GM21786 (cell line): ENCODE measurements around the gene NCAPH2.

Experiments
- ATAC-seq: cut with Tn5 transposase; IDR thresholded peaks from one replicate; pipeline ENCODE4 v1.9.1; 2021; ENCODE audit not compliant: unreplicated experiment

The NCAPH2 gene

DNA sequence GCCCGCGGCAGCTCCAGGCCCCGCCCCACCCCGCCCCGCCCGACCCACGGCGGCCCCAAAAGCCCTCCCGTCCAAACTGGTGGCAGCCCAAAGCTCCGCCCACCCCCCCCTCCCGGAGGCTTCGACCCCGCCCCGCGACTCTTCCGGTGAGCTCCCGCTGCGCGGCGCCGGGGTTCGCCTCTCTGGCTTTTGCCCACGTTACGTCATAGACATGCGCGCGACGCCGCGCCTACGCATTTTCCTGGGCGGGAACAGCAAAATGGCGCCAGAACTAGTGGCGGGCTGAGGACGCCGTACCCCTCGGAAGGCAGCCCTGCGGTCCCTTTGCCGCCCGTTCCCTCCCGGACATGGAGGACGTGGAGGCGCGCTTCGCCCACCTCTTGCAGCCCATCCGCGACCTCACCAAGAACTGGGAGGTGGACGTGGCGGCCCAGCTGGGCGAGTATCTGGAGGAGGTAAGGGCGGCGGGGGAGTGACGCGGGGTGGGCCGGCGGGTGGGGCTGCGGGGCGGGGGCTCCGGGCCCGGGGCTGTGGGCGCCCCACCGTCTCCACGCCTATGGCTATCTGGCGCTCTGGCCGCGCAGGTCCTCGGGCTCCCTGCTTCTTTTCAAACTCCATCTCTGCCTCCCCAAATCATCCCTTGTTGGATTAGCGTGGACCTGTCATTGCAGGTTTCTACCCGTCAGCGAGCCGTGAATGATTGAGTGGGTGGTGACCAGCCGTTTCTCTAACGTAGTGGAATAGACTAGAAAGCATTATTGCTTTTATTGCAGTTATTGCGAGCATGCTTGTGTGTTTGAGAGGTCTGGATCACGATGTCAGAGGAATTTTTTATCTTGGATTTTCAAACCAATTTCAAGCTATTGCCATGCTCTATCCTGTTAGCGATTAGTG, at the start of gene NCAPH2:
Gene NCAPH2, plus strand, starts transcription at position 234 of the 894 bp plus-strand sequence. Its CDS starts 114 bp downstream, at position 348.
- peak; percentile 73 for ATAC-seq

DNA sequence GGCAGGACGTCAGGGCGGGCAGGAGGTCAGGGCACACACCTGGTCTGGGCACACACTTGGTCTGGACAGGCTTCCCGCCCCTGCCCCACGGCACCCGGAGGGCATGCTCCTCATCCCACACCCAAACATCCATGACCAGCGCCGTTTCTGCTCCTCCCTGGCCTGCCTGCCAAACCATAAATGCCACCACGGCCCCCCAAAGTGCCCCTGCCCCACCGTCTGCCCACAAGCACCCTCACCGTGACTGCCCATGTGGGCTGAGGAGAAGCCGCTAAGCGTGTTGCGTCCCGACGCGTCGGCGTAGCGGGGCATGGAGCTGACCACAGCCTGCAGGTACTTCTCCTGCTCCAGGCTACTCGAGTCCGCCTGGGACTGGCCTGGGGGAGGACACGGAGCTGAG, 49.0 kb upstream of the NCAPH2 start:
- ATAC-seq, result no peak

DNA sequence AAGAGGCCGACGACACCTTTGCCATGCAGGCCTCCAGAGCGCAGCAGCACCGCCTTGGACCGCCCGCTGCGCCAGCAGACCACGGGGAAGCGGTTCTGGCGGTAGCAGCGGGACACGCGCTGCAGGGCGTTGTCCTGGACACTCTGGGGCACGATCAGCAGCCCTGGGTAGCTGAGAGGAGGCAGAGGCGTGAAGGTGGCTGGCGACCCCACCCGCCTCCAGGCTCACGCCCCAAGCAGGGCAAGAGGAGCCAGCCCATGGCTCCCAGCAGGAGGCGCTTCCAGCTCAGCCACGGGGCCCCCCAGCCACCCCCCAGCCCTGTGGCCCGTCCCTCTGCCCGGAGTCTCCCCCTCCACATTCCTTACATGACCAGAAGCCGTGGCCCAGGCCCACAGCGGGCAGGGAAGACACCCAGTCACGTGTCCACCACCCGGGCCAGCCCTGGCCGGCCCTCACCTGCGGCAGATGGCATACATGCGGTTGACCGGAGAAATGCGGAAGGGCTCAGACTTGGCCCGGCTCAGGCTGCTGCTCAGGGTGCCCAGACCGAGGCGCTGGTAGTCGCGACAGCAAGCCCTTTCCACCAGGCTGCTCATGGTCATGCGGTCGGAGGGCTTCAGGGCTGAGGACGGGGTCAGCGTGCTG, 48.4 kb upstream of the NCAPH2 start:
- ATAC-seq, result no peak

DNA sequence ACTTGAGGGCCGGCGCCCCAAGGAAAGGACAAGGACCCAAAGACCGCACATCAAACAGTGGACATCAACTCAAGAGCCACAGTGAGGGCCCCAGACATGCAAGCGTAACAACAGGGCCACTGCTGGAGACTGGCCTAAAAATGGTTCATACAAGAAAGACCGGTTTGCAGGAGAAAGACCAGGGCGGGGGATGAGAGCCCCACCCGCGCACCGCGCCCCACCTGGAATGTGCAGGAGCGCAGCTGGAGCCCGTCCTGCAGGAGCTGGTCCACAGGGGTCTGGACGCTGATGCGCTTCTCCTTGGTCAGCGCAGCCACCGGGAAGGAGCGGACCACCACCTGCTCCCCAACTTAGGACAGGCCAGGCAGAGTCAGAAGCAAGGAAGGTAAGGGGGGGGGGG, 47.1 kb upstream of the NCAPH2 start:
- no peak for ATAC-seq

DNA sequence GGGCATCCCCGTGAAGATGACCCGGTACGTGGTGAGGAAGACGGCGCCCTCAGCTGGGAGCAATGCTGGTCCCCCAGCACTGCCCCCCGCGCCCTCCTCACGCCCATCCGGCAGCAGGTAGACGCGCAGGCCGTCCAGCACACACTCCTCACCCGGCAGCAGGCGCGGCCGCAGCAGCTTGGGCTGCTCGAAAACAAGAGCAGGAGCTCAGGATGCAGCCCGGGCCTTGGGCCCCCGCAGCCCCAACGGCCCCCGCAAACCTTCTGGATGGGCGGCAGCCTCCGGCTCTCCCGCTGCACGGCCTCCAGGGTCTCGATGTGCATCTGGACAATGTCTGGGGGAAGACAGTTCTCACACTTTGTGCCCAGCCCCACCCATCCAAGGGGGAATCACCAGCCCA, 46.5 kb upstream of the NCAPH2 start:
- ATAC-seq, result no peak

DNA sequence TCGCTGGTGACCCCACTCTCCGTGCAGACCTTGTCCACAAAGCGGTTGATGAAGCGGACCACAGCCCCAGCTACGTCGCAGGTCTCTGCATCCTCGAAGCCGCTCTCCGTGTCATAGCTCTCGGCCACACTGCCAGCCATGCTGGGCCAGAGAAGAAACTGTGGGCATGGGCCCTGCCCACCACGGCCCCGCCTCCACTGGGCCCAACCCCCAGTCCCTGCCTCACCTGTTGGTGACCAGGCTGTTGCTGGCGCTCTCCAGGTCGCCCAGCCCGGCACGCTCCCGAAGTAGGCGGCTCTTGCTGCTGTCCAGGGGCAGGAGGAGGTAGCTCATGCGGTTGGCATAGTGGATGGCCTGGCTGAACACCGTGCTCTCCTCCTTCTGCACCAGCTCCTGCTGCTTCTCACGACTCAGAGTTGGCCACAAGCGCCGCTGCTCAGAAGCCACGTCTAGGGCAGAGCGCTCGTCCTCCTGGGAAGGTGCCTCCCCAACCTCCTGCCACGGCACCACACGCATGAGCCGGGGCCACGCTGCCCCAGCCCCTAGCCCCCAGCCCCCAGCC, 46.0 kb upstream of the NCAPH2 start:
- no peak for ATAC-seq

DNA sequence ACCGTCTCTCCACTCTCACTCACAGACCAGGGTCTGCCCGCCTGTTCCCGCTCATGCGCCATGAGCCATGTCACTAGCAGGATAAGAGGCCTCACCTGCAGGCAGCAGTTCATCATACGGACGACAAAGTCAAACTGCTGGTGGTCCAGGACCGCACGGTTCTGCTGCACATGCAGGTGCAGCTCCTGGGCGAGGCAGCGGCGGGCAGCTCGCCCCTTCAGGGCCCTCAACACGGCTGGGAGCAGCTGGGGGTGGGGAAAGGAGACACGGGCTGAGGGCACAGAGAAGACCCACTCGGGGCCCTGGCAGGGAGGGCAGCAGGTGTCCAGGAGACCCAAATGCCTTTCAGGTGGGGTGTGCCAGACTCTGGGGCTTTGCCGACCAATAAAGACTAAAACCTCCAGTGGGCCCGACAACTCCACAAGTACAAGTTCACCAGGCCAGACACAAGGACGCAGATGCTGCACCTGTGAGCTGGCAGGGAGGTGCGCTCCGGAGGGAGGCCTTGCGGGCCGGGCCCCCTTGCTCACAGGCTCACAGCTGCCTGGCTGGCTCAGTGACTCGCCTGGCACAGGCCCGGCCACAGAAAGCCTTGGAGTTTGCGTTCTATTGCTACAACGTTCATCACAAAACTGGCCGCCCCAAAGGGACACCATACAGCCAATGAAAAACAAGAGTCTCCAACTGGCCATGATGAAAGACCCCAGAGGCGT, 44.7 kb upstream of the NCAPH2 start:
- no peak for ATAC-seq

DNA sequence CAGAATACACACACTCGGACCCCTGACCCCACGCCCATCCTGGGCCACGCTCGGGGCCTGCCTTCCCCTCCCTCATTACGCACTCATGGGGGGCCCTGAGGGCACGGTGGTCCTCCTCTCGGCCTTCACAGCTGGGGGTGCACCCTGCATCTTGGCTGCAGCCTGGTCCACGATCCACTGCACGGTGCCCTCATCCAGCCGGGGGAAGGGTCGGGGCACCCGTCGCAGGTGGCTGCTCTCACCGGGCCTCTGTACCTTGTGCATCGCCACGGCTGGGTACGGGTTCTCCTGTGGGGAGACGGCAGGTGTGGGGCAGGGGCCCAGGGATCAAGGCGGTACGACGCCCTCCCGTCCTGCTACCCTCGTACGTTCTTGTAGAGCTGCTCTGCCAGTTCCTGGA, 43.6 kb upstream of the NCAPH2 start:
- no peak for ATAC-seq

DNA sequence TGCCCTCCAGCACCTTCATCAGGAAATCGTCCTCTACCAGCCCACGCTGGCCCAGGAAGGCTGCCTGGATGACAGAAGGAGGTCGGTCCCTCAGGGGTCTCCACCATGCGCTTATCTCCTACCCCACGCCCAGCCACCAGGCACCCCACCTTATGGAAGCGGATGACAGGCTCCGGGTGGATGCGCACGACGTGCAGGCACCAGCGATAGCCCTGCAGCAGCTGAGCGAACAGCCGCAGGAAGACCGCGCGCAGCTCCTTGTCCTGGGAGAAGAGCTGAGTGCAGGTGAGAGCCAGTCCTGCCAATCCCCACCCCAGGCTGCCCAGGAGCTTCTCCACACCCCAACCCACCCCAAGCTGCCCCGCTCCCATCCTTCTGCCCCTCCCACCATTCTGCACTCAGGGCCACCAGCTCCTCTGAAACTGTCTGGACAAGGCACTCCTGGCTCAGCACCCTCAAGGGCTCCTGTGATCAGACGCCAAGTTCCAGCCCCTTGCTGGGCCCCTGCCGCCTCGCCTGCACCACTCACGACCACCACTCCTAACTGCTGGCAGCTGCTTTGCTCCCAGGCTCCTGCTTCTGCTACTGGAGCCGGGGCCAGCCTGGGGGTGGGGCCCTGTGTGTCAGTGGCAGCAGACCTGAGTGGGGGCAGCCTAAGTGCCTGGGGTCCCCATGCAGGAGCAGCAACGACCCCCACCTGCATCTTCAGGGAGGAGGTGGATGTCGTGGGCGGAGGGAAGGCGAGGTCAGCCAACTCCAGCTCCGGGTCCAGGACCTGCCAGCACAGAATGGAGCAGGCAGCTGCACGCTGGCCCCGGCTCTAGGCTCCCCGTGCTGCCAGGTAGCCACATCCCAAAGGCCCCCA, 42.7 kb upstream of the NCAPH2 start:
- no peak for ATAC-seq

DNA sequence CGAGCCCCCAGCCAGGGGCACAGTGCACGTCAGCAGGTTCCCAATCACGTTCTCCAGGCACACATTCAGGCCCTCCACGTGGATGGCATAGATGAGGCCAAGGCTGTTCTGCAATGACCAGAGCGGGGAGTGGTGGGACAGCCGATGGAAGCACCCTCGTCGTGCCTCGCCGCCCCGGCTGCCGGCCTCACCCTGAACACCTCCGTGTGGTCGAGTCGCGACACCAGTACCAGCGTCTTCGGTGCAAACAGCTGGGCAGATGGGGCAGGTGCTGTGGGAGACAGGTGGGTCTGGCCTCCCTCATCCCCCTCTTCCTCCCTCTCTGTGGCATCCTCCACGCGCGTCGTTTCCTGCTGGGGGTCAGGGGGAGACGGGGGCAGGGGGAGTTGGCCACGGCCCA, 40.7 kb upstream of the NCAPH2 start:
- no peak for ATAC-seq

DNA sequence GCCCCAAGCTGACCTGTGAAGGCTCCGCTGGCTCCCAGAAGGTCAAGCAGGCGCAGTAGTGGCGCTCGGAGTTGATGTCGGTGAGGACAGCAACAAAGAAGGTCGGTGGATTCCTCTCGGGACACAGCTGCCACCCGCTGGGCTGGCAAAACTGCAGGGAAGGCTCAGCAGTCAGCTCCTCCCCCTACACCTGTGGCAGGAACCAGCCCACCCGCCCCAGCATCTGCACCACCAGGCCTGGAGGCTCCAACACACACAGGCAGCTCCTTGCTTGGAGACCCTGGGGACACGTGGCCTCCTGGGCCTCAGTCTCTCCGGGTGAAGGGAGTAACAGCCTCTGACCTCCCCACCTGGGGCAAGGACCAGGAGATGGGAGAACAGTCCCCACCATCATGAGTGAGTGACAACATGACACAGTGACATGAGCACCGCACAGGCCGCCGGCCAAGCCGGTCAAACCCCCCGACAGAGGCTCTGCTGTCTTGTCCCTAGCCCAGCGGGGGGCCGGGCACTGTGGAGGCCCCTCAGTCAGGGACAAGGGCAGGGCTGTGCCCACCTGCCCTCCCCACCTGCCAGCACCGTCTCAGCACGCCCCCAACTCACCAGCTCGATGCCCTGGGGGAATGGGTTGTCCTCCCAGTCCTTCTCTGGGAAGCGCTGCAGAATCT, 40.1 kb upstream of the NCAPH2 start:
- no peak for ATAC-seq

DNA sequence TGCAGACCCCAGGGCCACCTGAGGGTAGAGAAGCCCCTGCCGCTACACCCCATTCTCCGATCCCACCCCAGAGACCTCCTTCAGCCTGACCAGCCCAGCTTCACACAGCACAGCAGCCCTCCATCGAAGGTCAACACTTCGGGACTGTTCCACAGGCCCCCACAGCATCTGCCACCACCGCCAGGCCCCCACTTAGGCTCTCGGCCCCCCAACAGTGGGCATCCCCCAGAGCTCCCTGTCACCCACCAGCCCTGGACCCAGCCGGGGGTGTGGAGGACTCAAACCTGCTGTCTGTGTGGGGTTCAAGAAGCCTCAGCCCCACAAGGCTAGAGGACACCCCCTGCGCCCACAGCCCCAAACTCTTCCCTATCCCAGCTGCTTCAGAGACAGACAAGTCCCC, 39.4 kb upstream of the NCAPH2 start:
- no peak for ATAC-seq

DNA sequence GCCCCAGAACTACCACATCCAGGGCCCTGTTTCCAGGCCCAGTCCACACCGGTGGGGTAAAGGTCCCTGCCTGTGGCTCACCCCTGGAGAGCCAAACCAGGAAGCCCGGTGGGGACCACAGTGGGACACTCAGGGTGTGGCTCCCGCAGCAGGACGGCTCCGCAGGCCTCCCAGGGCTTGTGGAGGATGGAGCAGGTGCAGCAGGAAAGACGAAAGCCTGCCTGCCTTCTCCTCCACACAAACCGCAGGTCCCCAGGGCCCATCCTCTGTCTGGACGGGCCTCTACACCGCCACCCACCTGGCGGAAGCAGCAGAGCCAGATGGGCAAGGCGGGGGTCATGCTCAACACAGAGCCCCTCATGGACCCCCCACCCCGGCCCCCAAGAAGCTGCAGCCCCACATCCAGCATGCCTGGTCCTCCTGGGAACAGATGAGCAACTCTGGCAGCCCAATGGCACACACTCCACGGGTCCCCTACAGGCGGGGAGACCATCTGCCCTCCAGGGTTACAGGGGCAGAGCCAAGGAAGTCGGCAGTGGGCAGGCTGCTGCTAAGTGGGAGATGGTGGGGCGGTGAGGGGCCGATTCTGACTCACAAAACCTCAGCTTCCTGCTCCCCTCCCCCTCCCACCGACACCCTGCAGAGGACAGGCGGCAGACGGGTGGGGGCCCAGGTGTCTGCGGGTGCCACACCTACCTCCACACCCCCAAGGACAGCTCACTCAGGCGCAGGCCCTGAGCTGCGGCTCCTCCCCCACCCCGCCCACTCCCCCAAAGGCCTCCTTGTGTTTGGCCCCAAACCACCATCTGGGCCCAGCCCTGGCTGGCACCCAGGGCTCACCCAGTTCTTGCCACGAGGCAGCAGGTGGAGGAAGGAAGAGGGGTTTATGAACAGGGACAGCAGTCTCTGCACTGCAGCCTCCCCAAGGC, 38.4 kb upstream of the NCAPH2 start:
- ATAC-seq, result peak; percentile 54

DNA sequence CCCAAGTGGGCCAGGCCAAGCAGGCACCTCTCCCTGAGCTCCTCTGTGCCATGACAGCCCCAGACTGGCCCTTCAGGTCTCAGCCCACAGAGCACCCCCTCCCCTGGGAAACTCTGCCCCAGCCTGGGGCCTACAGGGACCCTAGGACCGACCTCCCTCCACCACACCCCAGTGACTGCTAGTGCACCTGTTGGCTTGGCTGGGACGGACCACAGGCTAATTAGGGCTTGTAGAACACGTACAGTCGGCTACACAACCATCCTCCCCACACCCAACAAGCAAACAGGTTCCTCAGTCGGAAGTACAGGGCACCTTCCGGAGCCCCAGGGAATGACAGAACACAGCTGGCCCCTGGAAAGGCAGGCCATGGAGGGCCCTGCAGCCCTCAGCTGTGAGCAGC, 37.5 kb upstream of the NCAPH2 start:
- no peak for ATAC-seq

DNA sequence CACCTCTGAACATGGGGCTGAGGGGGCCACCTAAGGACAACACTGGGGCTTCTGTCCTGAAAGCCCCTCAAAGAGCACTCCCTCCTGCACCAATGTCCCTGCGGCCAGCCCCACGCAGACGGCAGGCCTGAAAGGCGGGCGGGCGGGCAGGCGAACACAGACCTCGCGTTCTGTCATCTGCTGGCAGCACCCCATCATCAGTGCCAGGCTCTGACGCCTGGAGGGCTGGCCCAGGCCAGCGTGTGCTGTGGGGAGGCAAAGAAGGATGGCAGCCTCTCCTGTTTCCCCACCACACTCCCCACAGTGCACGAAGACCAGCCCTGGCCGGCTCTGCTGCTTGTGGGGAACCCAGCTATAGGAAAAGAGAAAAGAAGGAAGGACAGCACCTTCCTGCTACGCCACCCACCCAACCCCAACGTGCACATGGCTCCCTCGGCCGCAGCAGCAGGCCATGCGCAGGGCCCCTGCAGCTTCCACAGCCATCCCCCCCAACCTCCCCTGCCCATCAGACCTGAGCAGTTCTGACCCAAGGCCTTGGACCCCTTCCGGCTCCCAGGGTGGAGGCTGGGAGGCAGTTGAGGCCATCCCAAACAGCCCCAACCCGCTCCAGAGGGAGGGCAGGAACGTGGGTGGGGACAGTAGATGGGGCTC, 36.7 kb upstream of the NCAPH2 start:
- no peak for ATAC-seq

DNA sequence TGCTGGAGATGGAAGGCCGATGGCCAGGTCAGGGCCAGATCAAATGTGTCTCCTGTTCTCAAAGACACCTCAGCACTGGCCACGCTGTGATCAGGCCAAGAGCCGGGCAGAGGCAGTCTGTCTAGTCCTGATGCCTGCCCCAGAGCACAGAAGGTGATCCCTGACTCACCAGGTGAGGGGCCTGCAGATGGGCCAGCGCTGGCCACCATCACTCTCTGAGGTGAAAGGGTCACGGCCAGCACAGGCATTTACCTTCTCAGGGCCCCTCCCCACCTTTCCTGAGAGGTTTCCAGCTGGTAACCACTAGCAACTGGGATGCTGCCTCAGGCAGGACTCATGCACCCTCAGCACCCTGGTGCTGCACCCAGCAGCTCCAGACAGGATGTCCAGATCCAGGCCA, 36.1 kb upstream of the NCAPH2 start:
- no peak for ATAC-seq

DNA sequence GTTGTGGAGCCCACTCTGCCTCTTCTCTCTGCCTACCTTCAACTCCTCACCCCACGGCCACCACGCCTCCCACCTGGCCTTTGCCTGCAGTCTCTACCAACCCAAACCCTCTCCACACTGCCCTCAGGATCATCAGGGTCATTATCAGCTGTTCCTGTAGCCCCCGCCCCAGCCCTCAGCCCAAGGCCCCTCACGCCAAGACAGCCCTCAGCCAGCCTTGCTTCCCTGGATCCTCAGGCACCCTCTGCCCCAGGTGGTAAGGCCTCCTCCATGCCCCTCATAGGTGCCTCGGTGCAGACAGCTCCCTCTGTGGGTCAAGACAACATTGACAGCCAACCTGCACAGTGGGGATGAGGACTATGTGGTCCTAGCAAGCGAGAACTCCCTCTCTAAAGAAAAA, 34.9 kb upstream of the NCAPH2 start:
- no peak for ATAC-seq

DNA sequence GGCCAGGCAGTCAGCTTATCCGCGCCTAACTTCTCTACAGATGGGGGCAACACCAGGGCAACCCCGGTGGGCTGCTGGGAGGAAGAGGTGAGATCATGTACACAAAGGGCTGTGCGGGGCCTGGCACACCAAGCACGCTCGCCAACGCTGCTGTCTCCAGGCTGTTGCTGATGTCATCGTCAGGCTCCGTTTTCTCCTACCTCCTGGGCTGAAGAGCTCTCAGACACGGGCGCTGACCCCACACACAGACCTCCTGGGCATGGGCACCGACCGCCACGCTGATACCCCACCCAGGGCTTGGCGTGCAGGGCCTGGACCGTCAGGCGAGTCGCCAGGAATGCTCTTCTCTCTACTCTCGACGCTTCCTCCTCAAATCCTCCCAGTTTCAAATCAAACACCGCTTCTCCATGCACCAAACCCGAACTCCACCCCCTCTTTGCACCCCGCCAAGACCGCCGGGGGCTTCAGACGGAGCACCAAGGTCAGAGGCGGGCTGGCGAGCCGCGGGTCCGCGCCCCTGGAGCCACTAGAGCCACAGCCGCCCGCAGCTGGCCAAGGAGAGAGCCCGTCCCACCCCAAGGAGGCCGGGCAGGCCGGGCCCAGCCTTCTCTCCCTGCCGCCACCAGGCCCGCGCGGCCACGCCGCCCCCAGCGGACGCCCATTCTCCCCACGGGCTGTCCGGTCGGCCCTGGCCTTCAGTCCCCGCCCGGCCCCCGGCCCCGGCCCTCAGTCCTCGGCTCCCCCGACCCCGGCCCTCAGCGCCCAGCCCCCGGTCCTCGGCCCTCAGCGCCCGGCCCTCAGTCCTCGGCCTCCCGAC, 34.0 kb upstream of the NCAPH2 start:
- no peak for ATAC-seq
